ENCODE results near the gene TMBIM4.

Gene TMBIM4

GRCh38 chr12:66152732-66153131 lies 17.1 kb downstream of the TMBIM4 start:
- Histone ChIP-seq H3K36me3 (ENCODE audit: insufficient read depth, insufficient read length, low read length) (peaks cover 9% of the 10 kb centered on the region), H3K4me3 (ENCODE audit: insufficient read length, low read depth) (no peak overlapping the region), H3K27me3 (ENCODE audit: insufficient read depth, insufficient read length) (no peaks in the 10 kb centered on the region), H3K9ac (ENCODE audit: insufficient read length, low read depth) (no peak overlapping the region), H3K4me1 (ENCODE audit: insufficient read depth, insufficient read length) (no peaks in the 10 kb centered on the region), H3K9me3 (ENCODE audit: insufficient read depth, low read length) (no peaks in the 10 kb centered on the region)
- DNase-seq (ENCODE audit: low read depth, low spot score), result no peak
- TF ChIP-seq ZNF274 (IDR thresholded peaks at IDR 0.05; ENCODE audit: low read depth, low read length) (no peak), YY1 (IDR thresholded peaks at IDR 0.05; ENCODE audit: insufficient read depth, insufficient read length) (no peak), SUZ12 (IDR thresholded peaks at IDR 0.05; ENCODE audit: extremely low read depth, insufficient read depth, insufficient read length) (no peak)

- DNase-seq (ENCODE audit: low read depth, low spot score), result no peak
- no peaks in the 10 kb centered on the region for H3K4me1 ChIP-seq (ENCODE audit: insufficient read depth, insufficient read length)
- H3K27me3 ChIP-seq (ENCODE audit: insufficient read depth, insufficient read length), result no peaks in the 10 kb centered on the region
- H3K4me3 ChIP-seq (ENCODE audit: insufficient read length, low read depth), result no peak overlapping the region
- H3K9me3 ChIP-seq (ENCODE audit: insufficient read depth, low read length), result no peaks in the 10 kb centered on the region
- peaks cover 13% of the 10 kb centered on the region for H3K36me3 ChIP-seq (ENCODE audit: insufficient read depth, insufficient read length, low read length)
- TF ChIP-seq ZNF274 (IDR thresholded peaks at IDR 0.05; ENCODE audit: low read depth, low read length) (no peak), SUZ12 (IDR thresholded peaks at IDR 0.05; ENCODE audit: extremely low read depth, insufficient read depth, insufficient read length) (no peak), YY1 (IDR thresholded peaks at IDR 0.05; ENCODE audit: insufficient read depth, insufficient read length) (no peak)
- no peak overlapping the region for H3K9ac ChIP-seq (ENCODE audit: insufficient read length, low read depth)
Observed at GRCh38 chr12:66149702-66150398, 19.9 kb downstream of the TMBIM4 start.

- Histone ChIP-seq H3K9me3 (ENCODE audit: insufficient read depth, low read length) (peaks cover 25% of the 10 kb centered on the region), H3K4me1 (ENCODE audit: insufficient read depth, insufficient read length) (no peaks in the 10 kb centered on the region), H3K36me3 (ENCODE audit: insufficient read depth, insufficient read length, low read length) (peaks cover 34% of the 10 kb centered on the region), H3K9ac (ENCODE audit: insufficient read length, low read depth) (no peak overlapping the region), H3K27me3 (ENCODE audit: insufficient read depth, insufficient read length) (no peaks in the 10 kb centered on the region), H3K4me3 (ENCODE audit: insufficient read length, low read depth) (no peak overlapping the region)
- no peak for TF ChIP-seq ZNF274 (IDR thresholded peaks at IDR 0.05; ENCODE audit: low read depth, low read length)
- no peak for TF ChIP-seq YY1 (IDR thresholded peaks at IDR 0.05; ENCODE audit: insufficient read depth, insufficient read length)
- no peak for TF ChIP-seq SUZ12 (IDR thresholded peaks at IDR 0.05; ENCODE audit: extremely low read depth, insufficient read depth, insufficient read length)
- peak; percentile 28 for DNase-seq (ENCODE audit: low read depth, low spot score)
Observed at GRCh38 chr12:66144791-66145754, 24.7 kb downstream of the TMBIM4 start.

- no peak for DNase-seq (ENCODE audit: low read depth, low spot score)
- Histone ChIP-seq H3K4me3 (ENCODE audit: insufficient read length, low read depth) (no peak overlapping the region), H3K9ac (ENCODE audit: insufficient read length, low read depth) (no peak overlapping the region), H3K4me1 (ENCODE audit: insufficient read depth, insufficient read length) (no peaks in the 10 kb centered on the region), H3K27me3 (ENCODE audit: insufficient read depth, insufficient read length) (no peaks in the 10 kb centered on the region), H3K9me3 (ENCODE audit: insufficient read depth, low read length) (peaks cover 31% of the 10 kb centered on the region), H3K36me3 (ENCODE audit: insufficient read depth, insufficient read length, low read length) (peaks cover 44% of the 10 kb centered on the region)
- TF ChIP-seq ZNF274 (IDR thresholded peaks at IDR 0.05; ENCODE audit: low read depth, low read length), result no peak
- TF ChIP-seq SUZ12 (IDR thresholded peaks at IDR 0.05; ENCODE audit: extremely low read depth, insufficient read depth, insufficient read length), result no peak
- no peak for TF ChIP-seq YY1 (IDR thresholded peaks at IDR 0.05; ENCODE audit: insufficient read depth, insufficient read length)
Observed at GRCh38 chr12:66143868-66144267, 25.9 kb downstream of the TMBIM4 start.

- Histone ChIP-seq H3K9me3 (ENCODE audit: insufficient read depth, low read length) (peaks cover 31% of the 10 kb centered on the region), H3K36me3 (ENCODE audit: insufficient read depth, insufficient read length, low read length) (peaks cover 49% of the 10 kb centered on the region), H3K27me3 (ENCODE audit: insufficient read depth, insufficient read length) (no peaks in the 10 kb centered on the region), H3K9ac (ENCODE audit: insufficient read length, low read depth) (no peak overlapping the region), H3K4me3 (ENCODE audit: insufficient read length, low read depth) (no peak overlapping the region), H3K4me1 (ENCODE audit: insufficient read depth, insufficient read length) (no peaks in the 10 kb centered on the region)
- TF ChIP-seq ZNF274 (IDR thresholded peaks at IDR 0.05; ENCODE audit: low read depth, low read length), result no peak
- no peak for TF ChIP-seq YY1 (IDR thresholded peaks at IDR 0.05; ENCODE audit: insufficient read depth, insufficient read length)
- no peak for TF ChIP-seq SUZ12 (IDR thresholded peaks at IDR 0.05; ENCODE audit: extremely low read depth, insufficient read depth, insufficient read length)
- no peak for DNase-seq (ENCODE audit: low read depth, low spot score)
Observed at GRCh38 chr12:66142826-66143225, 27.0 kb downstream of the TMBIM4 start.

- Histone ChIP-seq H3K4me3 (ENCODE audit: insufficient read length, low read depth) (no peak overlapping the region), H3K9ac (ENCODE audit: insufficient read length, low read depth) (no peak overlapping the region), H3K27me3 (ENCODE audit: insufficient read depth, insufficient read length) (no peaks in the 10 kb centered on the region), H3K4me1 (ENCODE audit: insufficient read depth, insufficient read length) (no peaks in the 10 kb centered on the region), H3K36me3 (ENCODE audit: insufficient read depth, insufficient read length, low read length) (peaks cover 52% of the 10 kb centered on the region), H3K9me3 (ENCODE audit: insufficient read depth, low read length) (peaks cover 31% of the 10 kb centered on the region)
- DNase-seq (ENCODE audit: low read depth, low spot score), result no peak
- TF ChIP-seq ZNF274 (IDR thresholded peaks at IDR 0.05; ENCODE audit: low read depth, low read length) (no peak), SUZ12 (IDR thresholded peaks at IDR 0.05; ENCODE audit: extremely low read depth, insufficient read depth, insufficient read length) (no peak), YY1 (IDR thresholded peaks at IDR 0.05; ENCODE audit: insufficient read depth, insufficient read length) (no peak)
Observed at GRCh38 chr12:66141299-66141698, 28.5 kb downstream of the TMBIM4 start.

- no peak for DNase-seq (ENCODE audit: low read depth, low spot score)
- Histone ChIP-seq H3K4me3 (ENCODE audit: insufficient read length, low read depth) (no peak overlapping the region), H3K9ac (ENCODE audit: insufficient read length, low read depth) (no peak overlapping the region), H3K4me1 (ENCODE audit: insufficient read depth, insufficient read length) (no peaks in the 10 kb centered on the region), H3K36me3 (ENCODE audit: insufficient read depth, insufficient read length, low read length) (peaks cover 55% of the 10 kb centered on the region), H3K9me3 (ENCODE audit: insufficient read depth, low read length) (peaks cover 31% of the 10 kb centered on the region), H3K27me3 (ENCODE audit: insufficient read depth, insufficient read length) (no peaks in the 10 kb centered on the region)
- no peak for TF ChIP-seq ZNF274 (IDR thresholded peaks at IDR 0.05; ENCODE audit: low read depth, low read length)
- TF ChIP-seq YY1 (IDR thresholded peaks at IDR 0.05; ENCODE audit: insufficient read depth, insufficient read length), result no peak
- TF ChIP-seq SUZ12 (IDR thresholded peaks at IDR 0.05; ENCODE audit: extremely low read depth, insufficient read depth, insufficient read length), result no peak
Observed at GRCh38 chr12:66140731-66141130, 29.1 kb downstream of the TMBIM4 start.

Data from NT2/D1 (cell line).